NCI-H2029 (cell line): ENCODE measurements around the gene STK36.

ENCODE experiments used
- DNase-seq: peaks from one replicate; lab custom pipeline; 2025; lab: John Stamatoyannopoulos, UW

The STK36 gene, protein sequence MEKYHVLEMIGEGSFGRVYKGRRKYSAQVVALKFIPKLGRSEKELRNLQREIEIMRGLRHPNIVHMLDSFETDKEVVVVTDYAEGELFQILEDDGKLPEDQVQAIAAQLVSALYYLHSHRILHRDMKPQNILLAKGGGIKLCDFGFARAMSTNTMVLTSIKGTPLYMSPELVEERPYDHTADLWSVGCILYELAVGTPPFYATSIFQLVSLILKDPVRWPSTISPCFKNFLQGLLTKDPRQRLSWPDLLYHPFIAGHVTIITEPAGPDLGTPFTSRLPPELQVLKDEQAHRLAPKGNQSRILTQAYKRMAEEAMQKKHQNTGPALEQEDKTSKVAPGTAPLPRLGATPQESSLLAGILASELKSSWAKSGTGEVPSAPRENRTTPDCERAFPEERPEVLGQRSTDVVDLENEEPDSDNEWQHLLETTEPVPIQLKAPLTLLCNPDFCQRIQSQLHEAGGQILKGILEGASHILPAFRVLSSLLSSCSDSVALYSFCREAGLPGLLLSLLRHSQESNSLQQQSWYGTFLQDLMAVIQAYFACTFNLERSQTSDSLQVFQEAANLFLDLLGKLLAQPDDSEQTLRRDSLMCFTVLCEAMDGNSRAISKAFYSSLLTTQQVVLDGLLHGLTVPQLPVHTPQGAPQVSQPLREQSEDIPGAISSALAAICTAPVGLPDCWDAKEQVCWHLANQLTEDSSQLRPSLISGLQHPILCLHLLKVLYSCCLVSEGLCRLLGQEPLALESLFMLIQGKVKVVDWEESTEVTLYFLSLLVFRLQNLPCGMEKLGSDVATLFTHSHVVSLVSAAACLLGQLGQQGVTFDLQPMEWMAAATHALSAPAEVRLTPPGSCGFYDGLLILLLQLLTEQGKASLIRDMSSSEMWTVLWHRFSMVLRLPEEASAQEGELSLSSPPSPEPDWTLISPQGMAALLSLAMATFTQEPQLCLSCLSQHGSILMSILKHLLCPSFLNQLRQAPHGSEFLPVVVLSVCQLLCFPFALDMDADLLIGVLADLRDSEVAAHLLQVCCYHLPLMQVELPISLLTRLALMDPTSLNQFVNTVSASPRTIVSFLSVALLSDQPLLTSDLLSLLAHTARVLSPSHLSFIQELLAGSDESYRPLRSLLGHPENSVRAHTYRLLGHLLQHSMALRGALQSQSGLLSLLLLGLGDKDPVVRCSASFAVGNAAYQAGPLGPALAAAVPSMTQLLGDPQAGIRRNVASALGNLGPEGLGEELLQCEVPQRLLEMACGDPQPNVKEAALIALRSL (N-terminal part only)

DNA sequence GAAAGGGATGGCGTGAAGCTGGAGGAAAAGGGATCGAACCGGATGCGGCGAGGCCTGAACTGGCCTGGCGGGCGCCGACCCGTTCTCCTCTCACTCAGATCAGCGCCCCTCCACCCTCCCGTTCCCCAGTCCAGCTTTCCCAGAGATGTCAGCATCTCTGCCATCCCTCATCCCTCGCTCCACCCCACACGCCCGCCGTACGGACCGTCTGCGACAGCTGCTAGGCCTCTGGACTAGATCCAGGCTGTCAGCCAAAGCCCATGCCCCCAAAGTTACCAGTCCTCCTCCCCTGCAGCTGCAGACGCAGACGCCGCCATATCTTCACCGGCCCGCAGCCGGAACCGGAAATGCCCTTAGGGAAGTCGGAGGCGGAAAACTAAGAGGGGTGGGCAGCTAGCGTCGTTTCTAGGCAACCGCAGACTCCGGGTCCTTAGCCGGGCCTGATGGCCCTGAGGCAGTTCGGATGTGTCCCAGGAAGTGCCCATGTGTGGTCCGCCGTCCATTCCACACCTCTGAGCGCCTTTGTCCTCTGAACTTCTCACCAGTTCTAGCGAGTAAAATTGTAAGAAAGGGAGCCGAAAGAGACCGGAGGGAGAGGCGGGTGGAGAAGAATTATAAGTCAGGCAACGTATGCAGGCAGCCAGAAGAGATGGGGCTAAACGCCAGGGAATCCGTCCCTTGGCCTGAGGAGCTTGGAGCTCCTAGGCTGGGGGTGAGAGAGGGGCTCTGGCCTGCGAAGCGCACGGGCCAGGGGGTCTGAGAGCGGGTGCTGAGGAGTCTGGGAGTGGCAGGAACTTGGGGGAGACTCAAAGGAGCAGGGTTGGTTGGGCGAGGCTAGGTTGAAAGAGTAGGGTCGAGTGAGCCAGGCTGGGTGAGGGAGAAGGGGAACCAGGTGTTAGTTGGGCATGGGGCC is at the start of gene STK36, which contains the start of gene RNF25:
Gene STK36, plus strand, starts transcription at position 433 of the 913 bp plus-strand sequence. CDS start 744 bp downstream, outside the sequence.
Gene RNF25, minus strand, starts transcription at position 349 of the 913 bp plus-strand sequence. Its CDS starts 32 bp downstream, at position 317.
- peak; percentile 78 for DNase-seq

DNA sequence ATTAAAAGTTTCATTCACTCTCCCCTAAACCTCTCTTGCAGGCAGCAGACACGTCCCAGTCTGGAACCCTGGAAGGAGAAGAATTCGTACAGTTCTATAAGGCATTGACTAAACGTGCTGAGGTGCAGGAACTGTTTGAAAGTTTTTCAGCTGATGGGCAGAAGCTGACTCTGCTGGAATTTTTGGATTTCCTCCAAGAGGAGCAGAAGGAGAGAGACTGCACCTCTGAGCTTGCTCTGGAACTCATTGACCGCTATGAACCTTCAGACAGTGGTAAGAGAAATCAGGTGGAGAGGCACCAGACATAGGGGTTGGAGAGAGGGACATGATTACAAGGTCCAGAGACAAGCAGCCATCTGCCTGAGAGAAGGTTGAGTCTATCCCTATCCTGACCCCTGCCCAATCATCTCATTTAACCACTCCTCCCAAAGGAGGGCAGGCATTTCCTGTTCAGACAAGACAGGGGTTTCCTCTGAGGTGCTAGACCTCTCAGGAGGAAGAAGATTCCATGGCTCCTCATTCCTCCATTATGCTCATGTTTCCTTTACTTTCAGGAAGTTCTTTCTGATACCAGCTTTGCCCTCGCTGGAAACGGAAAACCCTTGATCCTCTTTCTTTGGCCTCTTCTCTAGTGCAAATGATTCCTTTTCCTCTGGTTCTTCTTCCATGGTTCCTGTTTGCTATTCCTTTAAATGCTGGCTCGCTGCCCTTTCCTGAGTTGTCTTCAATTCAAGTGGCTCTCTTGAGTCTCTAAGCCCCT is 49.1 kb upstream of the STK36 start:
- DNase-seq, result no peak

DNA sequence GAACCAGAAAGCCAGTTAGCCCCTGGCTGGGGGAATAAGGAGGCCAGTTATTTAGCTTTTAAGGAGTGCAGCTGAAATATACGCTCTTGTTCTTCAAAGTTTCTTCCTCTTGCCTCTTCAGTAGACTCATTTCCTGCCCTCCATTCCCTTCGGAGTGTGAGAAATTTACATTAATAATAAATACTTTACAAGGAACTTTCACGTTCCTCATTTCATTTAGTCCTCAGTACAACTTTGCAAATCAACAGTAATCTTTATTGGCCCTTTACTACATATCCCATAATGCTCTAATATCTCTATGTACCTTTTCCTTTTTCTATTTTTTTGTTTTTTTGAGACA is 48.5 kb upstream of the STK36 start:
- DNase-seq, result no peak

DNA sequence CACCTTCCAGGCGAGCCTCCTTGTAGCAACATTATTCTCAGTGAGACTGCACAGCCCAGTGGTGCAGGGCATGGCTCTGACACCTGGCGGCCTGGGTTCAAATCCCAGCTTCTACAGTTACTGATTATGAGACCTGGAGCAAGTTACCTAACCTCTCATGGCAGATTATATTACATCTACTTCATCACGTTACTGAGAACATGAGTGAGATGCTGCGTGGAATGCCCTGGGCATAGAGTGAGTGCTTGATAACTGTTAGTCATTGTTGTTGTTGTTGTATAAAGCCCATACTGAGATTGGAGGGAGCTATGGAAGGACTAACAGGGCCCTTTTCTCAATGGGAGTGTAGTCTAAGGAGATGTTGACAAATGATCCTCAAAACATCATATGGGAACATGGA is 45.5 kb upstream of the STK36 start:
- DNase-seq, result no peak

DNA sequence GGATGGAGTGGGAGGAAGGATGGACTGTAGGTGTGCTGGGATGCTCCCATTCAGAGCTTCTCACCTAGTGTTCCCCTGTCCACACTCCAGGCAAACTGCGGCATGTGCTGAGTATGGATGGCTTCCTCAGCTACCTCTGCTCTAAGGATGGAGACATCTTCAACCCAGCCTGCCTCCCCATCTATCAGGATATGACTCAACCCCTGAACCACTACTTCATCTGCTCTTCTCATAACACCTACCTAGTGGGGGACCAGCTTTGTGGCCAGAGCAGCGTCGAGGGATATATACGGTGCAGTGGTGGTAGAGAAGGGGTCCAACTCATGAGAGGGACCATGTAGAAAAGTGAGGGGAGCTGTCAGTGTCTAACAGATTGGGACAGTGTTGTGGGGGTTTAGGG is 43.9 kb upstream of the STK36 start:
- no peak for DNase-seq

DNA sequence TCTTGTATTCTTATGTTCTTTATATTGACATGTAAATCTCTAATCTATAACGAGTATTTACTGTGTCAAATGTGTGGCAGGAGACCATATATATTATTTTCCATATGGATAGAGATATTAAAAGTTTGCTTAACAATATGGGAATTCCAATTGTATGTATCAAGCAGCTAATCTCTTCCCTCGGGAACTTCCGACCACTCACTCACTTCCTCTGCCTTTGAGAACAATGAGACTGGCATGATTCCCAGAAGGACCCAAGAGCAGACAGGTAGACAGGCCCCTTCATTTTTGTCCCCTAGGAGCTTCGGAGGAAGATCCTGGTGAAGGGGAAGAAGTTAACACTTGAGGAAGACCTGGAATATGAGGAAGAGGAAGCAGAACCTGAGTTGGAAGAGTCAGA is 40.0 kb upstream of the STK36 start:
- DNase-seq, result no peak

DNA sequence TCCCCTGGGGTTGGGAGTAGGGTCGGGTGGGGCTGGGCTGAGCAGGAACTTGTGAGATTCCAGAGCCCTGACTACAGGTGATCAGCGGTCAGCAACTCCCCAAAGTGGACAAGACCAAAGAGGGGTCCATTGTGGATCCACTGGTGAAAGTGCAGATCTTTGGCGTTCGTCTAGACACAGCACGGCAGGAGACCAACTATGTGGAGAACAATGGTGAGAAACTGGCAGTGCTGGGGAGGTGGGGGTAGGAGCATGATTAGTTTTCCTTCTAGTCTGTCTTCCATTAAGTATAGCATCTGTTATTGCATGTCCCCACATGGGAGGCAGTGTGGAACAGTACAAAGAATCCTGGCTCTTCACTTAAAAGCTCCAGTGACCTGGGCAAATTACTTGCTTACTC is 36.2 kb upstream of the STK36 start:
- no peak for DNase-seq

DNA sequence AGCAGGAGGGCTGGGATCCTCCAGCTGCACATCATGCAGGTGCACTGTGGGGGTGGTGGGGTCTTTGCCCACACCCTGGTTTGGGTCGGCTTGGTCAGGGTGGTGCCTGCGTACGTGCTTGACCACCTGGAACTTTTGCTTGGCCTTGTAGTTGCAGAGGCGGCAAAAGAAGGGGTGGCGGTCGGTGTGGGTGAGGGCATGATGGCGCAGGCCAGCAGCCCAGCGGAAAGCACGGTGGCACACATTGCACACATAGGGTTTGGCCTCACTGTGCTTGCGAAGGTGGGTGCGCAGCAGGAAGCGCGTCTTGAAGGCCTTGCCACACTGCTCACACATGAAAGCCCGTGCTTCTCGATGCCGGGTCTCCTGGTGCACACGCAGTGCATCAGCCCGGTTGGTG is 33.5 kb upstream of the STK36 start:
- no peak for DNase-seq

DNA sequence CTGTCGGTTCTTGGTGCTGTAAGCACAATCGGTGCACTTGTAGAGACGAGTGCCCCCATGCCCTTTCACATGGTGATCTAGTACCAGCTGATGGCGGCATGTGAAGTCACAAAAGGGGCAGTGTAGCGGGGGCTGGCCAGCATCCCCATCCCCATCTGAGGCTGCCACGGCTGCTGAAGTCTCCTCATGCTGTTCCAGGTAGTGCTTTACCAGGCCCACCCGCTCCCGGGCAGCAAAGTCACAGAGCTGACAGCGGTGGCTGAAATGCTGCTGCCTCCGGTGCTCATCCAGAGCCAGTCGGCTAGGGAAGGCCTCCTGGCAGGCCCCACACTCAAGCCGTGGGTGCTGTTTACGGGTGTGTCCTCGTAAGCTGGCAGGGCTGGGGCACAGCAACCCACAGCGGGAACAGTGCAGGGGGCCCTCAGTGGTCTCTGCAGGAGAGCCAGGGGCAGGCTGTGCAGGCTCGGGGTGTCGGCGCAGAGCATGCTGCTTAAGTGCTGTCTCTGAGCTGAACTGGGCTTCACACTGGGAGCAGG is 29.7 kb upstream of the STK36 start:
- no peak for DNase-seq

DNA sequence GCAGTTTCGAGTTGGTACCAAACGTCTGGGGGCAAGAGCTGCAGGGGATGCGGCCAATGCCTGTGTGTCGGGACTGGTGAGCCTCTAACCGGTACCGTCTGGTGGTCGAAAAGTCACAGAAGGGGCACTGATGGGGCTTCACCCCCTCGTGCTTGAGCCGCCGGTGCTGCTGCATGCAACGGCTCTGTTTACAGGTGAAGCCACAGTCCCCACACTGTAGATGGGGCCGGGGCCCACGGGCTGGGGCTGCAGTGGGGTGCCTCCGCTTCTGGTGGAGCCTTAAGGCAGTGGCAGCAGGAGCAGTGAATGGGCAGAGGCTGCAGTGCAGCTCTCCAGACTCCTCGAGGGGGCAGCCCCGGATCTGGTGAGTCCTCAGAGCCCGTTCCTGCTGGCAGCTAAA is 29.1 kb upstream of the STK36 start:
- DNase-seq, result no peak

DNA sequence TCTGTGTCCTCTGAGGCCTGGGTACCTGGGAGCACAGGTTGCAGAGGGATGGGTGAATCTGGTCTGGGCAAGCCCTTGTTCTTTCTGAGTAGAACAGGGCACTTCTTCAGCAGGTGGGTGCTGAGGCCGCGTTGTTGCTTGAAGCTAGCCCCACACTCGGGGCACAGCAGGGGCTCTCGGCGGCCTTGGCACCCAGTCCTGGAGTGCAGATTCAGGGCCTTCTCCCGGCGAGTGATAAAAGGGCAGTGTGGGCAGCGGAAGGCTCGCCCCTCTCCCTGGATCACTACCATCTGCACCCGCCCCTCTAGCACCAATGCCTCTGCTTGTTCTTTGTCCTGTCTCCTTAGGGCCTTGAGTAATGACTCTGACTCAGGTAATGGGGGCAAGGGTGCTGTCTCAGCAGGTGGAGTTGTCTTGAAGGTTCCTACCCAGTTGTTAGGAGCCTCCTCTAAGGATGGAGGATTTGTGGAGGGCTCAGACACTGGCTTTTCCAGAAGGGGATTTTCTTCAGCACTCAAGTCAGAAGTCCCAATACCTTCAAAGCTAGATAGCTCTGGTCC is 28.1 kb upstream of the STK36 start:
- DNase-seq, result no peak

DNA sequence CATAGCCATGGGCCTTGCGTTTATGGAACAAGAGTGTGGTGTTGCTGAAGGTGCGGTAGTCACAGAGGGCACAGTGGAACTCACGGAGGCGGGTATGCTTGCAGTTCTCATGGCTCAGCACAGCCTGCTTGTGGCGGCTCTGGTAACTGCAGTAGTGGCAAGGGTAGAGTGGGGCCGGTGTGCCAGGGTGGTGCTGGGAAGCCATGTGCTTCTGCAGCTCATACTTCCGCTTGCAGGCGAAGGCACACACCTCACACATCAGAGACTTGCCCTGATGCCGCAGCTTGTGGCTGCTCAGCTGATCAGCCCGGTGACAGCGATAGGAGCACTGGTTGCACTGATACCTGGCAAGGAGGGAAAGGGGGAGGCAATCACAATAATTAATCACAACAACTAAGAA is 27.2 kb upstream of the STK36 start:
- no peak for DNase-seq

DNA sequence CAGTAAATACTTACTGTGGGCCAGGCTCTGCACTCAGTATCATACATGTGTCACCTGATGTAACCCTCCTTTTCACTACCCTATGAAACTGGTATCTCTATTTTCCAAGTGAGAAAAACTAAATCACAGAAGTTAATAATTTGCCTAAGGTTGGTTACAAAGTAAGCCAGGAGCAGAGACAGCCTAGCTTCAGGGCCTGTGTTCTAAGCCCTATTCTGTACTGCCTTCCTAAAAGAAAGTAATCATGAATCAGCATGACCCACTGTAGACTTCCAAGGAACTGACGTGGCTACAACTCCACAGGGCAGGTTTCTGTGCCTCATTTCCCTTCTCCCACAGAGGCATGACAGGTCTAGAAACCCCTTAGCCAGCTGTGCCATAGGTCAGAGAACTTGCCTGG is 26.8 kb upstream of the STK36 start:
- DNase-seq, result no peak

DNA sequence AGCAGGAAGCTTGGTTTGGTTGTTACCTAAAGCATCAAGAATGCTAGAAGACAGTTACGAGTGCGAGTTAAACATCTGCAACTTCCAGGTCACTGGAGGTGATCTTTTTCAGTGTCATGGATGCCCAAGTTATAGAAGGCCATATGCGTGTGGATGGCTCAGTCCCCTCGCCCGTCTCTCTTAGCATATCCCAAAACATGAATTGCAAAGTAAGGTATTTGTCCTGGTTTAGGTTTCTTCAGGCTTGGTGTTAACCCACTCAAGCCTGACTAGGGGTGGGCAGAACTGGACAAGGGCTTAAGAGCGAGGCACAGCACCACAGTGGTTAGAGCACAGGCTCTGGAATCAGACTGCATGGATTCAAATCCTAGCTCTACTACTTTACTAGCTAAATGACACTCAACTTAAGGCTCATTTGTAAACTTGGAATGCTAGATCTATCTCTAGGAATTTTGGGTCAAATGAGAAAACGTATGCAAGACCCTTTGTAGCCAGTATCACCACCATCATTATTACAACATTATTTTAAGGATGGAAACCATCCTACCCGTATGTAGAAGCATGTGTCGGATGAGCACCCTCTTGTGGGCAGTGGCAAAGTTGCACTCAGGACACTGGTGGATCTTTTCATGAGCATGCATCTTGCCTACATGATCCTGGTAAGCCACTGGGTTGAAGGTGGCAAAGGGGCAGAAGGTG is 23.6 kb upstream of the STK36 start:
- no peak for DNase-seq

DNA sequence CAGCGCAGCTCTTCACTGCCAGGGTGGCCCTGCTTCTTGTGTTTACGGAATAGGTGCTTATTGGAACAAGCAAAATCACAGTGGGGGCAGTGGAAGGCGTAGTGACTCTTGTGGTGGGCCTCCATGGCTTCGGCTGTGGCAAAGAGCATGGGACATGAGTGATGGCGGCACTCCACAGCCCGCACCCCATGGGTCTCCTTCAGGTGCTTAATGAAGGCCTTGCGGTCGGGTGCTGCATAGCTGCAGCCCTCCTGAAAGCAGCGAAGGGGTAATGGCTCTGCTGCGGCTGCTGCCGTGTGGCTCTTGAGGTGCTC is 23.1 kb upstream of the STK36 start:
- DNase-seq, result no peak

DNA sequence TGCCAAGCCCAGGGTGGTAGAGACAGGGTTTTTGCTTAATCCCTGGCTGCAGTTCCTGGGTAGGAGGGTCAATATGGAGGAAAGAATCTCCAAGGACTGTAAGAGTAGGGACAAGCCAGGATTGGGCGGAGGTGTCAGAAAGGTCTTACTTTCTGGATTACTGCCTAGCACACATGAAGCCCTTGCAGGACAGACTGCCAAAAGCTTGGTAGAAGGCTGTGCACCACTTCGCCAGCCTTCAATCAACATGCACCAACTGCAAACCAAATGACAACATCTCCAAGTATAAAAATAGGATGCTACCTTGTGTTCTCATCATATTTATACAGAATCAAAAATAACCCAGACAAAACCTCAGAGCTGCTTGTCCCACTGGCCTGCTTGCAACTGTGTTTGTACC is 16.1 kb upstream of the STK36 start:
- DNase-seq, result no peak

DNA sequence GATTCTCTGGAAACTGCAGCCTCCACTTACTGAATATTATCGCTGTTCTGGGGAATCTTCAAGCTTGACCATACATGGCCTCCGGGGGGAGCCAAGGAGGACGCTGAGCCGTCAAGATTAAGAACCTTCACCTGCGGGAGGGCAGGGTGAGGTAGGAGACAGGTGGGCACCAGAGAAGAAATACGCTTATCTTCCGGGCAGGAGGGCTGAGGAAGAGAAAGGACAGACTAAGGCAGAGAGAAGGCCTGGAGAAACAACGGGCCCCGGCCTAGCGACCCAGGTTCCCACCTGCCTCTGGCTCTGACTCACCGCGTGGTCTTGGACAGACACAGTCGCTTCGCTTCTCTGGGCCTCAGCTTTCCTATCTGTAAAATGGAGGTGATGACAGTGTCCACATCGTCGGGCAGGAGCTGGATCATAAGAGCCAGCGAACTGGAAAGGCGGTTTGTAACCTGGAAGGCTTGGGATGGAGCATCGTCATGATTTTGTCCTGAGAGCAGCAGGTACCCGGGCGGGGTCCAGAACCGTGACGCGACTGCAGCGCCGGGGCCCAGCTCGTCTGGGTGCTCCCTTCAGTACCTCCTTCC is 13.1 kb upstream of the STK36 start:
- no peak for DNase-seq

DNA sequence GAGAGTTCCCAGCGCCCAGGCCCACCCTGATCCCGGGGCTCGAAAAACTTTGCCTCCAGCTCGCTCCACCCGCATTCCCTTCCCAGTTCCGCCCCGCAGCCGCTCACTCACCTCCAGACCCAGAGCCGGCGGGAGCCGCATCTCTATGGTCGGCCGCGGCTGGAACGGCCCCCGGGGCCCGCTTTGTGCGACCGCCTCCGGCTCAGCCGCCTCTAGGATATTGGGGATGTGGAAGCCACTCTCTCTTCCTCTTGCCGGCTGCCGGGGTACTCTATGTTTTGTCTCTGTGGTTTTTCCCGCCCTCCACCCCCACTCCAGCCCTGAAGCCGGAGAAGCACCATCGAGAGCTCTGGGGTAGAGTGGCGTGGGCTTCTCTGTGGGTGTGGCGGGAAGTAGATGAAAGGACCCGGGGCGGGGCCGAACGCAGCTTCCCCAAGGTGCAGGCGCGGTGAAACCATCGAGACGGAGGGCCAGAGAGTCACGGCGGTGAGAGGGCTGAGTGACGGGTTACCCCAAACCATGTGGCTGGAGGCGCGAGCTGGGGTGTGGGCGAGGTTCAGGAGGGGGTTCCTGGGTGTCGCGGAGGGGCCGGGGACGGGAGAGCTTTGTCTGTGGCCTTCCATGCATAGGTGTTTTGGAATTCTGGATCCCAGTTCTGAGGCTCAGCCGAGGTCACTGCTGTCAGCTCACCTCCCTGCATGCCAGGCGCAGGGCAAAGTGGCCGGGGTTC is 12.5 kb upstream of the STK36 start, which contains the start of the genes BCS1L and ZNF142:
Gene BCS1L, plus strand, starts transcription at position 426 of the 730 bp plus-strand sequence. CDS start 1,305 bp downstream, outside the sequence.
Gene ZNF142, minus strand, starts transcription at position 366 of the 730 bp plus-strand sequence. CDS start 3,194 bp downstream, outside the sequence.
- DNase-seq, result peak; percentile 72
